GM11168 (cell line): ENCODE data around the gene GPA33.
"Not testable (repeated sequence)": the region's sequence is repeated elsewhere in the genome, so short reads cannot be mapped to it uniquely, and the experiment has no call there.

Source experiments
- in situ Hi-C: fragments of 300-500 bp; cut with MboI; formaldehyde crosslinking; loops from one replicate; pipeline ENCODE4 v1.12.0; 2022; ENCODE audit warnings: low sequenced_read_pairs; ENCODE audit not compliant: unreplicated experiment

The GPA33 gene

DNA sequence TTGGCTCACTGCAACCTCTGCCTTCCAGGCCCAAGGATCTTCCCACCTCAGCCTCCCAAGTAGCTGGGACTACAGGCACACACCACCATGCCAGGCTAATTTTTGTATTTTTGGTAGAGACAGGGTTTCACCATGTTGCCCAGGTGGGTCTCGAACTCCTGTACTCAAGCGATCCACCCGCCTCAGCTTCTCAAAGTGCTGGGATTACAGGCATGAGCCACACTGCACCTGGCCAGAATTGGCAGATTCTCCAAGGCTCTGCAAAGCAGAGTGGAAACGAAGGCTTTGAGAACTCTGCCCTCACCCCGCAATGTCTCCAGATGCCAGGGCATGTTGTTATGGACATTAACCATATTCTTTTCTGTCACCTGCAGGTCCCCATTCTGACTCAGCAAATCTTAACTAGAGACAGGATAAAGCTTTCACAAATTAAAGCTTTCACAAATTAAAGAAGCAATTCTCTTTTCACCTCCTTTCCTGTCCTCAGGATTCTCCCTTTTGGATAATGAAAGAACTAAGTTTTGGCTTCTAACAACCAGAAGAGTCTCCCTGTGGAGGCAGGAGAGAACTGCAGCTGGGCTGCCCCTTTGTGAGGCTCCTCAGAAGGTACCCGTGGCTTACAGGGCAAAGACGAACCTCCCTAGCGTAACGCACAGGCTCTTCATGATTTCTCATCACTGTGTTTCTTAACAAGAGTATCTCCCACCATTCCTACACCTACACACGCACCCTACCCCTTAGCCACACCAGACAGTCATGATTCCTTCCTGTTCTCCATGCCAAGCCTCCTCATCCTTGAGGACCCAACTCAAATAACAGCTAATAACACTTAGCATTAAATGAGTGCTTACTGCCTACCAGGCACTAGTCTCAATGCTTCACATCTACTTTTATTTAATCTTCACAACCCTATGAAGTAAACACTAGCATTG is 29.8 kb downstream of the GPA33 start:
- in situ Hi-C loops: loop anchor here (5.0 to 10.0 kb wide), 2 partner anchors 148 to 154 kb away; no protein-coding TSS in a partner anchor

- in situ Hi-C loops: loop anchor here (5.0 to 10.0 kb wide), 2 partner anchors 147 to 155 kb away; no protein-coding TSS in a partner anchor
These were observed 30.4 kb downstream of the GPA33 start for GRCh38 chr1:167059809-167060107.

- in situ Hi-C loops: no loop called here
These were observed 30.9 kb downstream of the GPA33 start for GRCh38 chr1:167059045-167059808.

GRCh38 chr1:167057241-167057688 is 32.9 kb downstream of the GPA33 start:
- in situ Hi-C loops: no loop called here

- in situ Hi-C loops: no loop called here
These were observed 33.5 kb downstream of the GPA33 start for GRCh38 chr1:167056529-167057231.

GRCh38 chr1:167054946-167055630 is 35.1 kb downstream of the GPA33 start:
- in situ Hi-C loops: no loop called here

- in situ Hi-C loops: no loop called here
These were observed 35.6 kb downstream of the GPA33 start for GRCh38 chr1:167054531-167054930.

GRCh38 chr1:167052389-167052788 is 37.8 kb downstream of the GPA33 start:
- in situ Hi-C loops: no loop called here

DNA sequence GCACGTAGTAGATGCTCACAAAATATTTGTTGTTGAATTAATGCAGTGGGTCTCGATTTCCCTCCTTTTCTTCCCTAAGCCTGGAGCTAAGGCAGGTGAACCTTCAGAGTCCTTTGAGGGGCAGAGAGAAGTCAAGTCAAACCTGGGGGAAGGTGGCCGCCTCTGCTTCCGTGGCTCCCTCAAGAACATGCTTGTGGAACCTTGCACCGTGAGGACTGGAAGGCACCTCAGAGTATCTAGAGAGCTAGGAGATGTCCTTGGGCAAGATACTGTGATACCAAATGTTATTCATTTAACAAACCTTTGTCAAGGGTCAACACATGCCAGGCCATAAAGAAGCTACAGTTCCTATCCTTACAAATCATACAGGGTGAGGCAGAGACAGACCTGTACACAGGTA is 38.3 kb downstream of the GPA33 start:
- in situ Hi-C loops: no loop called here

DNA sequence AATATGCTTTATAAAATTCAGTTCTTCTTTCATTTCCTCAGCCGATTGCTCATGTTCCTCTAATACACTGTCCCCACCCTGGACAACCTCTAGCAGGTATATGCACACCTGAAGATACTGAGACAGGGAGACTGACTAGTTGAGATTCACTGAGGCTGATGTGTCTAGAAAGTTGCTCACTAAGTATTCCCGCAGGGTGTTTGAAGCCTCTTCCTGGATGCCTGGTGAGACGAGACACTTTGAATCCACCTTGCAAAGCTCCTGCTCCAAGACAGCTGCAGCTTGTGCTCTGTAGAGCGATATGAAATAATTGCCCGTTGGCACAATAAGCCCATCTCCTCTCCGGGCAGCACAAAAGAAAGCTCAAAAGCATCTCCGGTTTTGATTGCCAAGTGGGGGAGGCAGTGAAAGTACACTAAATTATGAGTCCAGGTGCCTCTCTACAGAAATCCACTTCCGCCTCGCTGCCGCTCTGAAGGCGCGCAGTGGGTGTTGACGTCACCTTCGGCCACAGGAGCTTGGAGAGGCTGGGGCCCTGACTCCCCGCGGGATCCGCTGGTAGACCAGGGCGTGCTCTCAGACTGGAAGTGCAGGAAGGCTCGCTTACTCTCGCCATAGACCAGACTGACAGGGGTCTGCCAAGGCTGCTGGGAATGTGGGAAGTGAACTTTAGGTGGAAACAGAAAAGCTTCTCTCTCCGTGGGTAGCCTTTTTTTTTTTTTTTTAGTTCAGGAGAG is 46.3 kb downstream of the GPA33 start:
- in situ Hi-C loops: no loop called here

DNA sequence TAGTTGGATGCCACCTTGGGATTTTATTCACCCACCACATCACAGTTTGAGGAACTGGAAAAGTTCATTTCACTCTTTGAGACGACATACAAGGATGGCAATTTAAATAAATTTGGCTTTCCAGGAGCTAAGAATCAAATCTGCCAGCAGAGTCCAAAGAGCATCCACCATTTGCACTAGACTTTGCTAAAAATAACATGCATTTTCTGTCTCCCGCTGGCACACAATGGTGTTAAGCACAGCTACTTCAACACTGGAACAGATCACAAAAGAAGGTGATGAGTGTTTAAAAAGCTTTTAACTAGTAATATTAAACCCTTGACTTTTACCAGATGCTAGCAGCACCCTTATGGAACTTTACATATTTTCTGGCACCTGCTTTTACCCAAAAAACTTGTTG is 56.5 kb downstream of the GPA33 start:
- in situ Hi-C loops: no loop called here

GRCh38 chr1:167029553-167029952 is 60.6 kb downstream of the GPA33 start:
- in situ Hi-C loops: not testable (repeated sequence)

- in situ Hi-C loops: no loop called here
These were observed 67.8 kb downstream of the GPA33 start for GRCh38 chr1:167022384-167022783.

- in situ Hi-C loops: no loop called here
These were observed 74.0 kb downstream of the GPA33 start for GRCh38 chr1:167016100-167016750.

DNA sequence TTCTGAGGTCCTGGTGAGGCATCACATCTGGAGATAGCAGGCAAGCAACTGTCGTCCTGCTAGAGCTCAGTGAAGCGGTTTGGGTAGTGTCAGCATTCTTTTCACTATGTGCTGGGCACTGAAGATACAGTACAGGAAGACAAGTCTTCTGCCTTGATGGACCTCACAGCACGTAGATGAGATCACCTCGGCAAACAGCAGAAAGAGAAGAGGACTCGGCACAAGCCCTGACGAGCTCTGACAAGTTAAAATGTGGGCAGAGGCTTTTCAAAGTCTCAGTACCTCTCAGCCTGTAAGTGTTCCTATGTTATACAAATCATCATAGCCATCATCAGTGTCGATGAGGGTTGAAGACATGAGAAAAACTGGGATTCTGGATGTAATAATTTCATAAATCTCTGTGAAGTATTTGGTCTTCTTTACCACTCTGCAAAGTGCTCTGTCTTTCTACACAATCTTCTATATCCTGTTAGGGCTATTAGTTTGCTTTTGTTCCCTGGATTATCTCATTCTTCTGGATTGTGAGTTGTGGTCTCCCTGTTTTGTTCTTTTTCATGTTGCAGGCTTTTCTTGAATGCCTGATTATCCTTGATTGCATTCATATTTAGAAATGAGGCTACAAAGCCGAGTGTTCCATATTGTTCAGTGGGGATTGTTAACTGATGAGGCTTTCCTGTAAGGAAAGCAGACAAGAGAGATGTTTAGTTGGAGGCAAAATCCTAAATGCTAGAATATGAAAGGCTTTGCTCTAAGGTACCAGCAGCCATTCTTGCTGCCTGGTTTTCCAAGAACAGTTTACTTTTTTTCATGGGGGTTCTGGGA is 76.9 kb downstream of the GPA33 start:
- in situ Hi-C loops: no loop called here

GRCh38 chr1:167012570-167012969 is 77.6 kb downstream of the GPA33 start:
- in situ Hi-C loops: no loop called here

- in situ Hi-C loops: no loop called here
These were observed 78.5 kb downstream of the GPA33 start for GRCh38 chr1:167011560-167012191.

GRCh38 chr1:167003711-167004110 is 86.5 kb downstream of the GPA33 start:
- in situ Hi-C loops: no loop called here
